Hepatocyte (in vitro differentiated cells): Measurements from ENCODE around the gene PHKG2.

ENCODE experiments used
- CTCF ChIP-seq: fragments of 200-600 bp; sonication (generic); IDR thresholded peaks from 2 replicates; pipeline ENCODE4 v1.5.1; 2016; ENCODE audit warnings: antibody characterized with exemption, mild to moderate bottlenecking; ENCODE audit not compliant: poor library complexity
- EZH2 ChIP-seq: fragments of 200-600 bp; sonication (generic); IDR thresholded peaks from 2 replicates; pipeline ENCODE4 v1.6.1; 2016; ENCODE audit warnings: antibody characterized with exemption, mild to moderate bottlenecking, borderline replicate concordance

DNA sequence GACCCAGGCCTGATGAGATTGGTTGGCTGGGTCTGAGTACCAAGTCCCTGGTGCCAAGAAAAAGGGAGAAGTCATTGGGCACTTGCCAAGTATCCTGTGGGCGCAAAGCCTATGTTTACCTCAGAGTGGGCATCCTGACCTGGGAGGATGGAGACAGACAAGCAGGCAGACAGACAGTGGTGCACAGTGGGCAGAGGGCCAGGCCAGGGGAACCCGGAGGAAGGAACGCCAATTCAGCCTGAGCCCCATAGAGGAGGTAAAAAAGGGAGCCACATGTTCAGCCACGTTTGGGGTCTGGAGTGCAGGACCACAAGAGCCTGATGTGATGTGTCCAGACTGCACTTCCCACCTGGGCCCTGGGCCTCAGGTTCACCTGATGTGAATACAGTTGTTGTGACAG is 5.4 kb downstream of the PHKG2 start:
- TF ChIP-seq CTCF (no peak), EZH2 (no peak)
